Measurements from ENCODE around the gene NLRP9. TPM values are rescaled to one million over a fixed set of nuclear protein-coding genes. Genes with fewer than 3 reads are reported as not detected.
"Not testable (repeated sequence)": the region's sequence is repeated elsewhere in the genome, so short reads cannot be mapped to it uniquely, and the experiment has no call there.

The NLRP9 gene
- total RNA-seq: not detected

DNA sequence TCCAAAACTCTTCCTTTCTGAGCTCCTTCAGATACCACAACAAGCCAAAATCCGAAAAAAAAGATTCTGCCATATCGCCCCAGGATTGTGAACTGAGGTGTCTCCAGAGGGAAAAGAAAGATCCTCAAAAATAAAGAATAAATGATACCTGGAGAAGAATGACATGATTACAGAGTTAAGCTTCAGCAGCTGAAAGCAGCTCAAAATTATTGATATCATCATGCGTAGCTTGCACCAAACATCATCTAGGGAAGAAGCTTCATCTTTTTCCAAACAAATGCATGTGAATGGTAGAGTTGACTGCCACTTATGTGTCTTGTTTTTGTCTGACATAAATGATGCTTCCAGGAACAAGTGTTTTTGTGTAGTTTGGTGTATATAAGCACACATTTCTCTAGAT is at the start of gene NLRP9:
Gene NLRP9 (minus strand): TSS at position 101 of the 400 bp plus-strand sequence. CDS start 28 bp downstream, at position 73.
- Histone ChIP-seq H3K36me3 (no peaks in the 10 kb centered on the region), H3K4me1 (no peaks in the 10 kb centered on the region), H3K9me3 (no peaks in the 10 kb centered on the region), H3K4me3 (no peak within 1 kb of the TSS), H3K27ac (no peak within 1 kb of the TSS), H3K27me3 (no peaks in the 10 kb centered on the region)
- DNase-seq (ENCODE audit: low spot score in 2 of 2): no peak
- WGBS: 94% methylated on average over 3 of the region's 3 CpGs
- no peak for TF ChIP-seq EP300 (IDR thresholded peaks at IDR 0.05)
- no peak for TF ChIP-seq POLR2AphosphoS5 (IDR thresholded peaks at IDR 0.05)
- TF ChIP-seq, protein P1, sequence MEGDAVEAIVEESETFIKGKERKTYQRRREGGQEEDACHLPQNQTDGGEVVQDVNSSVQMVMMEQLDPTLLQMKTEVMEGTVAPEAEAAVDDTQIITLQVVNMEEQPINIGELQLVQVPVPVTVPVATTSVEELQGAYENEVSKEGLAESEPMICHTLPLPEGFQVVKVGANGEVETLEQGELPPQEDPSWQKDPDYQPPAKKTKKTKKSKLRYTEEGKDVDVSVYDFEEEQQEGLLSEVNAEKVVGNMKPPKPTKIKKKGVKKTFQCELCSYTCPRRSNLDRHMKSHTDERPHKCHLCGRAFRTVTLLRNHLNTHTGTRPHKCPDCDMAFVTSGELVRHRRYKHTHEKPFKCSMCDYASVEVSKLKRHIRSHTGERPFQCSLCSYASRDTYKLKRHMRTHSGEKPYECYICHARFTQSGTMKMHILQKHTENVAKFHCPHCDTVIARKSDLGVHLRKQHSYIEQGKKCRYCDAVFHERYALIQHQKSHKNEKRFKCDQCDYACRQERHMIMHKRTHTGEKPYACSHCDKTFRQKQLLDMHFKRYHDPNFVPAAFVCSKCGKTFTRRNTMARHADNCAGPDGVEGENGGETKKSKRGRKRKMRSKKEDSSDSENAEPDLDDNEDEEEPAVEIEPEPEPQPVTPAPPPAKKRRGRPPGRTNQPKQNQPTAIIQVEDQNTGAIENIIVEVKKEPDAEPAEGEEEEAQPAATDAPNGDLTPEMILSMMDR (IDR thresholded peaks at IDR 0.05): no peak
- TF ChIP-seq POLR2A (IDR thresholded peaks at IDR 0.05): no peak

DNA sequence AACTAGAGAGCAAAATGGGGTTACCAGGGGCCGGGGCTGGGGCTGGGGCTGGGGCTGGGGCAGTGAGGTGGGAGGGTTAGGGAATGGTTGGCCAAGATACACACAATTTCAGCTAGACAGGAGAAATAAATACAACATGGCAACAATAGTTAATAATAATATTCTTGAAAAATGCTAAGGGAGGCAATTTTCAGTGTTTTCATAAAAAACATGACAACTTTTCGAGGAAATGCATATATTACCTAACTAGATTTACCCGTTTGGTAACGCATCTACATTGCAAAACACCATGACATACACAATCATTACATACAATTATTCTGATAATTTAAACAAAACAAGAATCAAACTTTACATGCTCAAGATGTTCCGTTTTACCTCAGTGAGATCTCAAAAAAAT is 42.9 kb upstream of the NLRP9 start:
- Histone ChIP-seq H3K36me3 (no peaks in the 10 kb centered on the region), H3K4me3 (no peak overlapping the region), H3K27me3 (peaks cover 5% of the 10 kb centered on the region), H3K27ac (no peak overlapping the region), H3K4me1 (no peaks in the 10 kb centered on the region), H3K9me3 (no peaks in the 10 kb centered on the region)
- DNase-seq (ENCODE audit: low spot score in 2 of 2): no peak
- TF ChIP-seq, protein P1 (IDR thresholded peaks at IDR 0.05): no peak
- 79% methylated on average over 5 of the region's 5 CpGs for WGBS

DNA sequence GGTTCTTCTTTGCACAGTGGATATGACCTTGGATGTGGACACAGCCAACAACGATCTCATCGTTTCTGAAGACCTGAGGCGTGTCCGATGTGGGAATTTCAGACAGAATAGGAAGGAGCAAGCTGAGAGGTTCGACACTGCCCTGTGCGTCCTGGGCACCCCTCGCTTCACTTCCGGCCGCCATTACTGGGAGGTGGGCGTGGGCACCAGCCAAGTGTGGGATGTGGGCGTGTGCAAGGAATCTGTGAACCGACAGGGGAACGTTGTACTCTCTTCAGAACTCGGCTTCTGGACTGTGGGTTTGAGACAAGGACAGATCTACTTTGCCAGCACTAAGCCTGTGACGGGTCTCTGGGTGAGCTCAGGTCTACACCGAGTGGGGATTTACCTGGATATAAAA is 40.1 kb upstream of the NLRP9 start:
- Histone ChIP-seq H3K36me3 (no peaks in the 10 kb centered on the region), H3K27ac (no peak overlapping the region), H3K4me1 (no peaks in the 10 kb centered on the region), H3K4me3 (no peak overlapping the region), H3K9me3 (no peaks in the 10 kb centered on the region), H3K27me3 (peaks cover 5% of the 10 kb centered on the region)
- 89% methylated on average over 16 of the region's 16 CpGs for WGBS
- TF ChIP-seq EP300 (IDR thresholded peaks at IDR 0.05) (no peak), POLR2A (IDR thresholded peaks at IDR 0.05) (no peak), POLR2AphosphoS5 (IDR thresholded peaks at IDR 0.05) (no peak)
- TF ChIP-seq, protein P1 (IDR thresholded peaks at IDR 0.05): no peak
- no peak for DNase-seq (ENCODE audit: low spot score in 2 of 2)

DNA sequence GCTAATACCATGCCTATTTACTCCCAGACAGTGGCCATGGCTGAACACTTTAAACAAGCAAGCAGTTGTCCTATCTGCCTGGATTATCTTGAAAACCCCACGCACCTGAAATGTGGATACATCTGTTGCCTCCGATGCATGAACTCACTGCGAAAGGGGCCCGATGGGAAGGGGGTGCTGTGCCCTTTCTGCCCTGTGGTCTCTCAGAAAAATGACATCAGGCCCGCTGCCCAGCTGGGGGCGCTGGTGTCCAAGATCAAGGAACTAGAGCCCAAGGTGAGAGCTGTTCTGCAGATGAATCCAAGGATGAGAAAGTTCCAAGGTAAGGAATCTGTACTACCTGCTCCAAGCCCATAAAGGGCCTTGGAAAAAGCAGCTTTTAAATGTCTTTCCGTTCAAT is 39.3 kb upstream of the NLRP9 start:
- no peaks in the 10 kb centered on the region for H3K36me3 ChIP-seq
- TF ChIP-seq, protein P1 (IDR thresholded peaks at IDR 0.05): no peak
- TF ChIP-seq EP300 (IDR thresholded peaks at IDR 0.05): no peak
- TF ChIP-seq POLR2A (IDR thresholded peaks at IDR 0.05): no peak
- TF ChIP-seq POLR2AphosphoS5 (IDR thresholded peaks at IDR 0.05): no peak
- H3K4me3 ChIP-seq: no peak overlapping the region
- H3K27ac ChIP-seq: no peak overlapping the region
- no peak for DNase-seq (ENCODE audit: low spot score in 2 of 2)
- 48% methylated on average over 7 of the region's 7 CpGs for WGBS
- no peaks in the 10 kb centered on the region for H3K9me3 ChIP-seq
- H3K4me1 ChIP-seq: no peaks in the 10 kb centered on the region
- H3K27me3 ChIP-seq: peaks cover 4% of the 10 kb centered on the region

DNA sequence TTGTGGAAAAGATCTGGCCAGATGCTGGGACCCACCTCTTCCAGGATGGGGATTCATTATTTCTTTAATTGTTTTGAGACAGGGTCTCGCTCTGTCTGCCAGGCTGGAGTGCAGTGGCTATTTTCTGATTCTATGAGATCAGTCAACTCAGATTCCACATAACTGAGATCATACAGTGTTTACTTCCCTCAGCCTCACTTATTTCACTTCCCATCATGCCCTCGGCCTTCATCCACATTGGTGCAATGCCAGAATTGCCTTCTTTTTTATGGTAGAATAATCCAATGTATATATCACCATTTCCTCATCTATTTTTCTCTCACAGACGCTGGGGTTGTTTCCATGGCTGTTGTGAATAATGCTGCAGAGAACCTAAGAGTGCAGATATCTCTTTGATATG is 31.4 kb upstream of the NLRP9 start:
- H3K9me3 ChIP-seq; H3K27me3 ChIP-seq; DNase-seq (ENCODE audit: low spot score in 2 of 2); H3K36me3 ChIP-seq; H3K4me3 ChIP-seq; H3K27ac ChIP-seq; H3K4me1 ChIP-seq: not testable (repeated sequence)
- 67% methylated on average over 3 of the region's 3 CpGs for WGBS

DNA sequence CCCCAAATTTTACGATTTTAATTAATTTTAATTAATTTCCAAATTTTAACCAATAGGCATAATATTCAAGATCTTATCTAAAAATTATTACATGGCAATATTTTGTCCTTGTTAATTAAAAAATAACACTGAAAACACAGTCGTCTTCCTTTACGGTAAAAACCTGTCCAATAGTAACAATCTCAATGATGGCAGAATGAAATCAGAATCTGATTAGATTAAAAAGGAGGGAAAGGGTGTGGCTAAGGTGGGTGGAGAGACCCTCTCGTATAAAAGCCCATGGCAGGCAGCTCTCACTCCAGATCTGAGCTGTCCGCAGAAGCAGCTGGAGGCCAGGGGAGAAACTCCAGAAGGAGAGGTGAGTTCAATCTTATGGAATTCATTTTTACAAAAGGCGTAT is 30.6 kb upstream of the NLRP9 start, which contains the start of gene RFPL4AL1:
Gene RFPL4AL1 (plus strand): TSS at position 301 of the 400 bp plus-strand sequence. CDS start 2,687 bp downstream, outside the sequence.
- H3K27ac ChIP-seq; H3K9me3 ChIP-seq; H3K4me1 ChIP-seq; DNase-seq (ENCODE audit: low spot score in 2 of 2); H3K27me3 ChIP-seq; H3K36me3 ChIP-seq; H3K4me3 ChIP-seq: not testable (repeated sequence)
- WGBS: 89% methylated on average over 6 of the region's 6 CpGs

All from suprapubic skin (tissue), 4 donors.